GM12801 (cell line): Measurements from ENCODE around the gene ZNF829.

Experiments used
- CTCF ChIP-seq: IDR thresholded peaks from one replicate; pipeline ENCODE4 v1.5.1; 2011; ENCODE audit warnings: control low read depth; ENCODE audit not compliant: insufficient read length; ENCODE audit errors: extremely low read depth

Gene ZNF829

DNA sequence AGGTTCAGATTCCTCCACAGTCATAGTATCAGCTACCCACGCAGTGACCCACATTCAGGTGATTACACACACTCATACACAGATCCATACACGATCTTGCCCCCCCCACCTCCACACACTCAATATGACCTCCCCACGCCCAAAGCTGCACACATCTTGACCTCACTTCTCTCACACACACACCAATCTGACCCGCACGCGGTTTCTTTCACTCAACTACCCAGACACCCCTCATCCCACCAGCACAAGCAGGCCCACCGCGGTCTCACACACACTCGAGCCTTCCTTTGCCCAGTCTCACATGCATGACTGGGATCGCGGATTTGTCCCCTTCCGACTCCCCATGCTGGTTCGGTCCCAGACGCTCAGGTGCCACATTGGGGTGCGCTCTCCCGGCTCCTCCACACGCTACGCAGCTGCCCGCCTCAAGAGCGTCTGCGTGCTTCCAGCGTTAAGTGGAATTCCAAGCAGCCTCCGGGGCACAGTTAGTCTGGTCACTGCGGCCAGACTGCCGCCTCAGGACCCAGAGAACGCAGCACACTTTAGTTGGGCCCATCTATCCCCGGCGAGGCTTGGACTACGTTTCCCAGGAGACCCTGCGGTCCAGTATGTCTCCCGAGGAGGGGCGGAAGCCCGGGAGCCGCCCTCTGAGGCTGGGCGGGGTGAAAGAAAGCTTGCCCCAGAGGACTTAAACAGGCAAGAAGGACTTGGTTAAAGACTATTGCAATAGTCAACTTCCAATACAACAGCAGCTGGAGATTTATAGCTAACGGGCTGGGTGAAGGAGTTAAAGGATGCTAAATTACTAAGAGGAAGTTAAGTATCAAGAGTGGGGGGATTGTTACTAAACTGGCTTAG, 66.2 kb downstream of the ZNF829 start:
- TF ChIP-seq CTCF, result no peak

- no peak for TF ChIP-seq CTCF
Measured at GRCh38 chr19:36847968-36848367, 68.1 kb downstream of the ZNF829 start.

GRCh38 chr19:36838784-36839324, 77.2 kb downstream of the ZNF829 start:
- TF ChIP-seq CTCF, result no peak
